Measurements from ENCODE around the gene DNAJA2.

DNA sequence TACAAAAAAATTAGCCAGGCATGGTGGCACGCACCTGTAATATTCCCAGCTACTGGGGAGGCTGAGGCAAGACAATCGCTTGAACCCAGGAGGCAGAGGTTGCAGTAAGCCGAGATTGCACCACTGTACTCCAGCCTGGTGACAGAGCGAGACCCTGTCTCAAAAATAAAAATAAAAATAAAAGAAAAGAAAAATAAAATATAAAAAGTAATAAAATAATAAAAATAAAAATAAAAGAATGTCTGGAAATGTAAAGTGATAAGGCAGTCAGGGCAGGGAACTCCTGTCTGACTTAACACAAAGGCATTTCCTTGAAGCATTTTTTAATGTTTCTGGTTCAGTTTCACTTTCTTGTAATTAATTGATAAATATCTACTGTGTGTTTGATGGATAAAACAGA lies 34.7 kb upstream of the DNAJA2 start:
- TF ChIP-seq, protein P1, sequence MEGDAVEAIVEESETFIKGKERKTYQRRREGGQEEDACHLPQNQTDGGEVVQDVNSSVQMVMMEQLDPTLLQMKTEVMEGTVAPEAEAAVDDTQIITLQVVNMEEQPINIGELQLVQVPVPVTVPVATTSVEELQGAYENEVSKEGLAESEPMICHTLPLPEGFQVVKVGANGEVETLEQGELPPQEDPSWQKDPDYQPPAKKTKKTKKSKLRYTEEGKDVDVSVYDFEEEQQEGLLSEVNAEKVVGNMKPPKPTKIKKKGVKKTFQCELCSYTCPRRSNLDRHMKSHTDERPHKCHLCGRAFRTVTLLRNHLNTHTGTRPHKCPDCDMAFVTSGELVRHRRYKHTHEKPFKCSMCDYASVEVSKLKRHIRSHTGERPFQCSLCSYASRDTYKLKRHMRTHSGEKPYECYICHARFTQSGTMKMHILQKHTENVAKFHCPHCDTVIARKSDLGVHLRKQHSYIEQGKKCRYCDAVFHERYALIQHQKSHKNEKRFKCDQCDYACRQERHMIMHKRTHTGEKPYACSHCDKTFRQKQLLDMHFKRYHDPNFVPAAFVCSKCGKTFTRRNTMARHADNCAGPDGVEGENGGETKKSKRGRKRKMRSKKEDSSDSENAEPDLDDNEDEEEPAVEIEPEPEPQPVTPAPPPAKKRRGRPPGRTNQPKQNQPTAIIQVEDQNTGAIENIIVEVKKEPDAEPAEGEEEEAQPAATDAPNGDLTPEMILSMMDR (IDR thresholded peaks at IDR 0.05; ENCODE audit: poor library complexity, severe bottlenecking), result no peak
- TF ChIP-seq POLR2AphosphoS5 (IDR thresholded peaks at IDR 0.05) (no peak), RAD21 (conservative IDR thresholded peaks at IDR 0.05) (no peak), MXI1 (conservative IDR thresholded peaks at IDR 0.05; ENCODE audit: poor library complexity, severe bottlenecking) (no peak), EZH2 (IDR thresholded peaks at IDR 0.05; ENCODE audit: borderline replicate concordance, insufficient read depth, low read length, poor library complexity, severe bottlenecking) (no peak), SMC3 (conservative IDR thresholded peaks at IDR 0.05; ENCODE audit: poor library complexity) (no peak), EP300 (conservative IDR thresholded peaks at IDR 0.05; ENCODE audit: poor library complexity, severe bottlenecking) (no peak)
- TF ChIP-seq, protein P2, sequence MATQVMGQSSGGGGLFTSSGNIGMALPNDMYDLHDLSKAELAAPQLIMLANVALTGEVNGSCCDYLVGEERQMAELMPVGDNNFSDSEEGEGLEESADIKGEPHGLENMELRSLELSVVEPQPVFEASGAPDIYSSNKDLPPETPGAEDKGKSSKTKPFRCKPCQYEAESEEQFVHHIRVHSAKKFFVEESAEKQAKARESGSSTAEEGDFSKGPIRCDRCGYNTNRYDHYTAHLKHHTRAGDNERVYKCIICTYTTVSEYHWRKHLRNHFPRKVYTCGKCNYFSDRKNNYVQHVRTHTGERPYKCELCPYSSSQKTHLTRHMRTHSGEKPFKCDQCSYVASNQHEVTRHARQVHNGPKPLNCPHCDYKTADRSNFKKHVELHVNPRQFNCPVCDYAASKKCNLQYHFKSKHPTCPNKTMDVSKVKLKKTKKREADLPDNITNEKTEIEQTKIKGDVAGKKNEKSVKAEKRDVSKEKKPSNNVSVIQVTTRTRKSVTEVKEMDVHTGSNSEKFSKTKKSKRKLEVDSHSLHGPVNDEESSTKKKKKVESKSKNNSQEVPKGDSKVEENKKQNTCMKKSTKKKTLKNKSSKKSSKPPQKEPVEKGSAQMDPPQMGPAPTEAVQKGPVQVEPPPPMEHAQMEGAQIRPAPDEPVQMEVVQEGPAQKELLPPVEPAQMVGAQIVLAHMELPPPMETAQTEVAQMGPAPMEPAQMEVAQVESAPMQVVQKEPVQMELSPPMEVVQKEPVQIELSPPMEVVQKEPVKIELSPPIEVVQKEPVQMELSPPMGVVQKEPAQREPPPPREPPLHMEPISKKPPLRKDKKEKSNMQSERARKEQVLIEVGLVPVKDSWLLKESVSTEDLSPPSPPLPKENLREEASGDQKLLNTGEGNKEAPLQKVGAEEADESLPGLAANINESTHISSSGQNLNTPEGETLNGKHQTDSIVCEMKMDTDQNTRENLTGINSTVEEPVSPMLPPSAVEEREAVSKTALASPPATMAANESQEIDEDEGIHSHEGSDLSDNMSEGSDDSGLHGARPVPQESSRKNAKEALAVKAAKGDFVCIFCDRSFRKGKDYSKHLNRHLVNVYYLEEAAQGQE (IDR thresholded peaks at IDR 0.05; ENCODE audit: borderline replicate concordance), result no peak
